ENCODE results near the gene SPI1. TPM values are rescaled to one million over a fixed set of nuclear protein-coding genes. Genes with fewer than 3 reads are reported as not detected.

SPI1 gene
- total RNA-seq: not detected

GRCh38 chr11:47378010-47378835, at the start of gene SPI1:
SPI1 (minus strand) TSS chr11:47378547; CDS start chr11:47378353, 194 bp downstream.

GRCh38 chr11:47426062-47426956, 48.0 kb upstream of the SPI1 start, which contains the start of gene PSMC3:
PSMC3 (minus strand) TSS chr11:47426439; CDS start chr11:47426279, 160 bp downstream.

GRCh38 chr11:47407746-47408590, 29.6 kb upstream of the SPI1 start, which contains the start of gene SLC39A13:
SLC39A13 (plus strand) TSS chr11:47408590; CDS start chr11:47410095, 1,505 bp downstream.

GRCh38 chr11:47352556-47352955, 25.8 kb downstream of the SPI1 start, which contains the start of gene MYBPC3:
MYBPC3 (minus strand) TSS chr11:47352702; CDS start chr11:47352647, 55 bp downstream.

Small RNA genes within 50 kb of the gene (microRNA-seq; reads per million reads assigned to microRNA genes)
- not detected for gene MIR4487 (ENCODE audit: borderline microRNAs expressed, borderline replicate concordance)

Other genes starting within 250 kb of the SPI1 start
- 10 to 100 TPM; 95.2 to 97.7 TPM for gene ARFGAP2, start 201.7 kb downstream of the SPI1 start, total RNA-seq
- gene PACSIN3, start 192.1 kb downstream of the SPI1 start, total RNA-seq: 1 to 10 TPM; 2.3 to 3.5 TPM
- 100 to 1,000 TPM; 129 to 138 TPM for gene DDB2, start 163.6 kb downstream of the SPI1 start, total RNA-seq
- 10 to 100 TPM; 27.9 to 28.8 TPM for gene ACP2, start 129.7 kb downstream of the SPI1 start, total RNA-seq
- gene NR1H3, start 120.6 kb downstream of the SPI1 start, total RNA-seq: 10 to 100 TPM; 10.4 to 12.7 TPM
- gene MADD, start 108.4 kb downstream of the SPI1 start, total RNA-seq: 10 to 100 TPM; 84.0 to 91.9 TPM
- not detected for gene MYBPC3, start 25.8 kb downstream of the SPI1 start, total RNA-seq
- 10 to 100 TPM; 24.7 to 28.9 TPM for gene SLC39A13, start 30.0 kb upstream of the SPI1 start, total RNA-seq
- gene PSMC3, start 47.9 kb upstream of the SPI1 start, total RNA-seq: 100 to 1,000 TPM; 105 to 106 TPM
- gene RAPSN, start 70.6 kb upstream of the SPI1 start, total RNA-seq: under 1 TPM; 0.53 to 0.73 TPM
- gene CELF1, start 174.6 kb upstream of the SPI1 start, total RNA-seq: 100 to 1,000 TPM in 1 of 2 experiments, 10 to 100 TPM in 1; 97.3 to 101 TPM
- gene PTPMT1, start 187.1 kb upstream of the SPI1 start, total RNA-seq: 10 to 100 TPM; 30.4 to 33.8 TPM
- gene KBTBD4, start 200.4 kb upstream of the SPI1 start, total RNA-seq: 10 to 100 TPM; 16.8 to 18.0 TPM
- 10 to 100 TPM; 88.9 to 97.3 TPM for gene NDUFS3, start 200.5 kb upstream of the SPI1 start, total RNA-seq
- gene FAM180B, start 208.1 kb upstream of the SPI1 start, total RNA-seq: under 1 TPM in 1 of 2 experiments, not detected in 1; 0.15 TPM
- under 1 TPM; 0.33 to 0.39 TPM for gene C1QTNF4, start 215.9 kb upstream of the SPI1 start, total RNA-seq

Measured in activated naive CD4-positive, alpha-beta T cell treated with anti-CD3 and anti-CD28 coated beads, Interleukin-2, amount 10 ng/mL, durations not matched to agents 5 hours and 36 hours (primary cell).